Measurements from ENCODE around the gene MGME1.
A peak's percentile ranks its signal among the peaks of the same experiment; 100 is the strongest.

MGME1 gene, protein sequence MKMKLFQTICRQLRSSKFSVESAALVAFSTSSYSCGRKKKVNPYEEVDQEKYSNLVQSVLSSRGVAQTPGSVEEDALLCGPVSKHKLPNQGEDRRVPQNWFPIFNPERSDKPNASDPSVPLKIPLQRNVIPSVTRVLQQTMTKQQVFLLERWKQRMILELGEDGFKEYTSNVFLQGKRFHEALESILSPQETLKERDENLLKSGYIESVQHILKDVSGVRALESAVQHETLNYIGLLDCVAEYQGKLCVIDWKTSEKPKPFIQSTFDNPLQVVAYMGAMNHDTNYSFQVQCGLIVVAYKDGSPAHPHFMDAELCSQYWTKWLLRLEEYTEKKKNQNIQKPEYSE

DNA sequence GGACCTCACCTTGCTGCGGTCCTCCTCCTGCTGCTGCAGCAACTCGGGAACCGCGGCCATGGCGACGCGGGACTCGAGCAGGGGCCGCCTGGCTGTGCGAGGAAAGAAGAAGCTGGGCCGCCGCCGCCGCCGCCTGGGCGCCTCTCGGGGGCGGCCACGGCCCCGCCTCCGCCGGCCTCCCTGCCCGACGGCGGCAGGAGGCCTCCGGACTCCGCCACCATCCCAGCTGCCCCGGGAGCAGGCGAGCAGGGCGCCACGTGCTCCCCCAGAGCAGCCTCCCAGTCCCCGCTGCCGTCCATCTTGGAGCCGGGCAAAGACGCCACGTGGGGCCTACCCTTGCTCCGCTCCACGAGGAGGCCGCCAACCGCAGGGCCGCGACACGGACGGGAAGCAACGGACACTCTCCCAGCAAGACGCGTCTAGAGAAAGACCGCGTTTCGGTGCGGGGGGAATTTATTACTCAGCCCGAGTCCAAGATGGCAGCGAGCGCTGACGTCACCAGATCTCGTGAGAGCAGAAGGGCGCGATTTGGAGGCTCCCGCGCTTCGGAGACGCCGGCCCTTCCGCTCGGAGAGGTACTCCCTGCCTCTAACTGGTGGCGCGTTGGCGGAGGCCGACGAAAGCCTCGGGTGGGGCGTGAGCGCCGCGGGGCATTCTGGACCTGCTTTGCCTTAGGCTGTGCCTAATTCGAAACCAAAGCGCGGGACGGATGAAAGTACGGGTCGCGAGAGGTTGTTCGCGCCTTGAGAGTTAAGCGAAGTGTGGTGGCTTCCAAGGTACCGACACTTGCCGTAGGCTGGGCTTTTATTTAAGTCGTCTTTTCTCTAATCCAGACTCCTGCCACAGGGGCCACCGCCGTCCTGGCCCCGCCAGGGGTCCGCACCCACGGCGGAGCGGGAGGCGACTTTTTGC lies at the start of gene MGME1, which contains the start of gene SNX5:
Gene MGME1, plus strand, starts transcription at position 653 of the 912 bp plus-strand sequence. CDS start 842 bp downstream, outside the sequence.
Gene SNX5, minus strand, starts transcription at position 429 of the 912 bp plus-strand sequence. Its CDS starts 369 bp downstream, at position 60.
- peak; percentile 80 to 100 (median 99) for DNase-seq

DNA sequence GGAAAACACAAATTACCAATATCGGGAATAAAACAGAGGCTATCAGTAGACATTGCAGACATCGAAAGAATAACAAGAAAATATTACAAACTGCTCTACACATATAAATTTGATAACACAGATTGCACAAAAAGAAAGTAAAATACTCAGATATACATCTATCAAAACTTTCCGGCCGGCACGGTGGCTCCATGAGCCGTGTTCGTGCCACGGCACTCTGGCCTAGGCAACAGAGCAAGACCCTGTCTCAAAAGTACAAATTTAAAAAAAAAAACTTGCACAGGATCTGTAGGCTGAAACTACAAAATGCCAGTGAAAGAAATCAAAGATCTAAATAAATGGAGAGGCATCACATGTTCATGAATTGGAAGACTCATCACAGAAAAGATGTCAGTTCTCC lies 49.7 kb upstream of the MGME1 start:
- no peak for DNase-seq

DNA sequence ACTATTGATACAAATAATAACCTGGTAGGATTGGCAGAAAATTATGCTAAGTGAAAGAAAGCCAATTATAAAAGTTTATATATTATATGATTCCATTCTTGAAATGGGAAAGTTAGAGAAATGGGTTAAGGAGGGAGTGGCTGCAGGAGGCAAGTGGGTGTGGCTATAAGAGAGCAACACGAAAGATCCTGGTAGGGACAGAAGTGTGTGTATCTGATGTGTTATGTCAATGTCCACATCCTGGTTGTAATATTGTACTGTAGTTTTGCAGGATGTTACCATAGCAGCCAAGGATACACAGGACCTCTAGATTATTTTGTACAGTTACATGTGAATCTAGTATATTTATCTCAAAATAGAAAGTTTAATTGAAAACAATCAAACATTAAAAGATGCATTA lies 47.0 kb upstream of the MGME1 start:
- no peak for DNase-seq

DNA sequence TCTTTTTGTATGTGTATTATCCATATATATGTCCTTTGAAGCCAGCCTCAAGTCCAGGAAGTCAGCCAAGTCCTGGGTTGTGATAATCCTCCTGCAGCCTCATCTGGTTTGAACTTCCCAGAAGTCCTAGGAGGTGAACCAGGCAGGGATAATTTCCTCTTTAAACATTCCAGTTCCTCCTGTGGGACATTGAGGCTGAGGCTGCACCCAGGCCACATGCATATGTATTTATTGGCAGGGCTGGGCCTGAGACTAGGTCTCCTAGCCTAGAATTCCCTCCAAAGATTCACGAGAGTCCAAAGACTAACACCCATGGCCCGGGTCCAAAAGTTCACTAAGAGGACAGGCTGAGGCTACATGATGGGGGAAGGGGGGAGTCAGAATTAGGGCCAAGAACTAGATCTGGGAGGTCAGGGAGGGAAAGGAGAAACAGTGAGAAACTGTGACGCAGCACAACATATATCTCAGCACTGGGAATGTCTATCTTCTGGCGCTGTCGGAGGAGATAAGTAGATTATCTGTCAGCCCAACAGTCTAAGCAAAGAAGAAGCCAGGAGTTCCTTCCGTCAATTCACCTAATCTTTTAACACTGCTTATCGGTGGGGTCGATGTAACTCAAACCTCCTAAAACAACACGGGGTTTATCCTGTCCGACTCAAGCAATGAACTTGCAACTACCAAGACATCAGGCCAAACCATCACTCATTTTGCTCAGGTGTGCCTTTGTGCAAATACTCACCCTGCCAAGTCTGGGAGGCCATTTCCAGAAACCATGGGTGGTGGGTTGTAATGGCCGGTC lies 43.5 kb upstream of the MGME1 start:
- DNase-seq: no peak

DNA sequence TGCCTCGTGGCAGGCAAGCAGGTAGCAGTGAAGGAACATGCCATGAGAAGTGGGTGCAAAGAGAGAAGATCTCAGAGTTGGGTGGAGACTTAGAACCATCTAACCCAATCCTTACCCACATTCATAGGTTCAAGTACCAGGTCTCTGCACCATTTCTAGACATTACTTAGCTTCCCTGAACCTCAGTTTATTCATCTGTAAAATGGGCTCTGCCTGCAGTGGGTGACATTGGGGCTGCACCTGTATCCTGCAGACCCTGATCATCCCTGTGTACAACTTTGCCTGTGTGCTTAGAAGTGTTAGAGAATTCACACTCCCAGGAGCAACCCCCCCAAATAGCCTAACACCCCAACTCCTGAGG lies 42.9 kb upstream of the MGME1 start:
- no peak for DNase-seq

DNA sequence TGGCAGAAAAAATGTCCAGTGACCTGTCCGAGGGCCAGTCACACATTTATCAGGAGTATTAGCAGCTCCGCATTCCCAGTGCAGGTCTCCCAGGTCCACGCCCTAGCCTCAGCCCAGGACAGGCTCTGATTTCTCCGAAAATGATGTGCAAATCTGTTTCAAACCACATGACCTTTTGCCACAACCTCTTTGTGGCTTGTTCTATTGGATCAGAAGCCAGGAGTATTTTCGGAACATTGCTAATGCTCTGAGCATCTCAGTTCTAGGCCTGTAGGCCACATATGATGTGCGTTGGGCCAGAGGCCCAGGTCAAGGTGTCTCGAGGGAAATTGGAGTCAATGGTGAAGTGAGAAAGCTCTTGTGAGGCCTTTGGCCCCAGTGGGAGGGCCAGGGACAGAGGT lies 40.6 kb upstream of the MGME1 start:
- no peak for DNase-seq

DNA sequence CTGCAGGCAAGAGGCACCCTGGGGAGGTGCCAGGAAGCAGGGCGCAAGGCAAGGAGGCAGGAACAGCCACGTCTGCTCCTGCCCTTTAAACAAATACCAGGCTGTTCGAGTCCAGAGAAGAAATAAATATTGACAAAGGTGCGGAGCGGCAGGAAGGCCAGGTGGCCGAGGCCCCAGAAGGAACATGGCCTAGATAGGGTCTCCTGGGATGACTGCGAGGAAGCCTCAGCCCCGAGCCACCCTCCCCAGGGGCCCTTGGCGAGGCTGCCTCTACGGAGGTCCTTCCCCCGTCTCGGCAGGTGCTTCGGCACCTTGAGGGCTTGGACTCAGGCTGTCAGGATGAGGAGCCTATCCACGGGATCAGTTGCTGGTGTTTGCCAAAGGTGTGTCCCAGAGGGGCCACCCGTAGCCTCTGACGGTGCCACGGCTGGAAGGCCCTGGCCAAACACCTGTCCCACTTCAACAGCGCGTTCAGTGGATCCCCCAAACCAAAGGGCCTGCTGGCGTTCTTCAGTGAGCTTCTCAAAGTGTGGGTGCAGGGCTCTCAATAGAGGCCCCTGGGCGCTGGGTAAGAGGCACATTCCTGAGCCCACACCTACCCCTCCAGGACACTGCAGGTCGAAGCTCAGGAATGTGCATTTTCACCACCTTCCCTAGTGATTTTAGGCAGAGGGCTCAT lies 40.0 kb upstream of the MGME1 start:
- DNase-seq: no peak

DNA sequence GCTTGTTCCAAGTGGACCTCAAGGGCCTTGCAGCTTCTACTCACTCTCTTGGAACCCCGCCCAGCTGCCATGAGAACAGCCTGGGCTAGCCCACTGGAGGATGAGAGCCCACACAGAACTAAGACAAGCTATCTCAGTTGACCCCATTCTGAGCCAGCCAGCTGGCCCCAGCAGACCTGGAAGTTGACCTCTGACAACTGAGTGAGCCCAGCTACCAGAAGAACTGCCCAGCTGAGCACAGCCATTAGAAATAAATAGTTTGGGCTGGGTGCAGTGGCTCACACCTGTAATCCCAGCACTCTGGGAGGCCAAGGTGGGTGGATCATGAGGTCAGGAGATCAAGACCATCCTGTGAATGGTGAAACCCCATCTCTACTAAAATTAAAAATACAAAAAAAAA lies 37.3 kb upstream of the MGME1 start:
- DNase-seq: no peak

DNA sequence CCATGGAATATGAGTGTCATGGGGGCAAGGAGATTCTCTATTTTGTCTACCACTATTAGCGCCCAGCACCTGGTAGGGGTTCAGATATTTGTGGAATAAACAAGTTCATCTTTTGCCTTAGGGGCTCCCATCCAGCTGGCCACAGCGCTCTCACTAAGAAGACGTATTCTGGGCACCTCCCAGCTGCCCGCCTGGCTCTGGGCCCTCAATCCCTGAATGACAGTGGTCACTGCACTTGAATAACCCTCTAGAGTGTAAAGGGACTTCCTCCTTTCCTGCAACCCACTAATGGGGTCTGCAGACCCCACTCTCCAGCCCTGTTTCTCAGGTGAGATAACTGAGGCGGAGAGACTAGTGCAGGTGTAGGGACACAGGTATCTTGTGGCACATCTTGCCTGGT lies 36.4 kb upstream of the MGME1 start:
- DNase-seq: peak in 1 of 58 donors; percentile 5

DNA sequence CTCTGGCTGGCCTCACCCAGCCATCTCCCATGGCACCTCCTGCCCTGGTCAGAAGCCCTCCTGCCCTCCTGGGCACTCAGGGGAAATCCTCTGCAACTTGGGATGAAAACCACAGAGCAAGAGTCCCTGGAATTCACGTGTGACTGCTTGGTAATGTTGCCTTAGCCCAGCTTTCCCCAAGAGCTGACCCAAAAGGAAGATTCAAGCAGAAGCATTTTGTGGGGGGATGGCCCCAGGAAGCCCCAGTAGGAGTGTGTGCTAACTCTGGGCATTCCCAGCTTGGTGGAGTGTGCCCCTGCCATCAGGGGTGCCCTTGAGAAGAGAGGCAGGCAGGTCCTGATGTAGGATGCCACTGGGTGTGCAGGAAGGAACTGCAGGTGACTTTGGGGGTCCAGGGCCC lies 35.7 kb upstream of the MGME1 start:
- no peak for DNase-seq

DNA sequence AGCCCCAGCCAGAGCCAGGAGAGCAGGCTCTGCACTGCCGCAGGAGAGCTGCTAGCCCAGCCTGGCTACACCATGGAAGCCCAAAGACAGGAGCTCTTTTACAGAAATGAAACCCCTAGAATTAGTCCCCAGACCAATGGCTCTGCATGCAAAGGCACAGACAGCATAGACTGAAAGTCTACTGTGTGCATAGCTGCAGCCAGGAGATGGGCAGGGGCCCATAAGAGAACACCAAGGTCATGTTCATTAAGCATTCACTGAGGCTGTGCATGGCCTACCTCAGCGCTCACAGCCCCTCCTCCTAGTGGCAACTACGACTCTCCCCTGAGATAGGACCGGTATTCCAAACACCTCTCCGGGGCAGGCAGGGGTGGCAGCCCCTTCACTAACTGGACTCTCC lies 35.1 kb upstream of the MGME1 start:
- DNase-seq: no peak

DNA sequence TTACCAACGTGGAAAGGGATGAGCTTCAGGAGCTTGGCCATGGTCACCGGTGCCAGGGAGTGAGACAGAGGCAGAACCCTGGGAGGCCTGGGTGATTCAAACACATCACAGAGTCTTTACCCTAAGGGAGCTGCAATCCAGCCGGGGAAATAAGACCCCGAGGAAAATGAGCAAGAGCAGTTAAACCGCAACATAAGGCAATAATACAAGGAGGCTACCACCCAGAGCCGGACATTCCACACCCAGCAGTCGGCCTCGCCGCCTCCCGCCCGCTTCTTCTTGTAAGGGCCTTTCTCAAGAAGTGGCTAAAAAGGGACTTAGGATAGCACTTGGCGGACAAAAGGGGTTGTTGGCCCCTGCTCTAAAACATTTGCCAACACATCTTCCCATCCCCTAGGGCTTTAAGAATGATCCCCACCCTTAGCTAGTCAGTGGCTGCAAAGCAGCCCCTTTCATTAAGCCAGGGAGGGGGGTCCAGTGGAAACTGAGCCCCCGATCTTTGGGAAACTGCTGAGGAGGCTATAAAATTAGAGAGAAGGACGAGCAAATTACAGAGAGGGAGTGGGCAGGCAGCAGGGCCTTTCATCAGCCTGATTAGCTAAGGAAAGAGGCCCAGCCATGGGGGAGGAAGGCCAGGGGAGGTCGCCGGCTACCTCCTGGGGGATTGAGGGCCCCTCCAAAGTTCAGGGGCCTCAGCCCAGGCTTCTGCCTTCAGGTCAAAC lies 34.5 kb upstream of the MGME1 start:
- no peak for DNase-seq

DNA sequence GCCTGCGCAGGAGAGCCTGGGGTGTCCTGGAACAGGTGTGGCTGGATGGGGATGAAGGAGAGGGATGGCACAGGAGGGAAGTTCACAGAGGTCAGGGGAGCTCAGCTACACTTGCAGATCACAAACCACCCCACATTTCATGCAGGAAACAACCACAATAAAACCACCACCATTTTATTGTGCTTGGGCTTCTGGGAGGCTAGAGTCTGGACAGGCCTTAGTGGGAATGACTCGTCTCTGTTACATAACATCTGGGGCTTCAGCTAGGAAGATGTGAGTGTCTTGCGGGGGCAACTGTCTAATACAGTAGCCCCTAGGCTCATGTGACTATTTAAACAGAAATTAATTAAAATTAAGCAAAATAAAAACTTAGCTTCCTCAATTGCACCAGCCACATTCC lies 33.6 kb upstream of the MGME1 start:
- no peak for DNase-seq

DNA sequence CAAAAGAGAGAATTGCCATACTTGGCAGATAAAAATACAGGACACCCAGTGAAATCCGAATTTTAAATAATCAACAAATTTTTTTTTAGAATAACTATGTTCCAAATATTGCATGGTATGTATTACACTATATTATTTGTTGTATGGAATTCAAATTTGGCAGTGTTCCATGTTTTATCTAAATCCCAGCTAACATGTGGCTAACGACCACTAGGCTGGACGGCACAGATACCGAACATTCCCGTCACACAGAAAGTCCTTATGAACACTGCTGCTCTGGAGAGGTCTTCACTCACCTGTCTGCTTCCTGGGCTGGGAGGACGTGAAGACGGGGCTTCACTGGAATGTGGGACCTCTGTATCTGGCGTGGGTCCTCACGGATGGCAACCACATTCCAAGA lies 33.1 kb upstream of the MGME1 start:
- DNase-seq: no peak

DNA sequence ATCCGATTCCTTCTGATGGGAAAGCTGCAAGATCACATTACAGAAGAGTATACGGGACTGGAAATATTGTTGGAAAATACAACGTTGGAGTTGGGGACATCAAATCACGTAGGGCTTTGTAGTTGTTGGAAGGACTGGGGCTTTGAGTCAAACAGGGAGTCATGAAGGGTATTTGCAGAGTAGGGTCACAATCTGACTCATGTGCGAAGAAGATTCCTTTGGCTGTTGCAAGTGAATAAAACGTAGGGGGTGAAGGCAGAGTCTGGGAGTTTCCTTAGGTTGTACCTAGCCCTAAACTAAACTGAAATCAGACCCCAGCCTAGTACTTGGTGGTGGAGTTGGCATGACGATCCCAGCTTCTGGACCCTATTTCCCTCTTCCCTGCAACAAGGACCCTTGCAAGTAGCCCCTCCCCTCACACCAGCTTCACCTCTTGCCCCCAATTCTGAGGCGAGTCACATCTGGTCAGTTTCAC lies 32.5 kb upstream of the MGME1 start:
- no peak for DNase-seq

DNA sequence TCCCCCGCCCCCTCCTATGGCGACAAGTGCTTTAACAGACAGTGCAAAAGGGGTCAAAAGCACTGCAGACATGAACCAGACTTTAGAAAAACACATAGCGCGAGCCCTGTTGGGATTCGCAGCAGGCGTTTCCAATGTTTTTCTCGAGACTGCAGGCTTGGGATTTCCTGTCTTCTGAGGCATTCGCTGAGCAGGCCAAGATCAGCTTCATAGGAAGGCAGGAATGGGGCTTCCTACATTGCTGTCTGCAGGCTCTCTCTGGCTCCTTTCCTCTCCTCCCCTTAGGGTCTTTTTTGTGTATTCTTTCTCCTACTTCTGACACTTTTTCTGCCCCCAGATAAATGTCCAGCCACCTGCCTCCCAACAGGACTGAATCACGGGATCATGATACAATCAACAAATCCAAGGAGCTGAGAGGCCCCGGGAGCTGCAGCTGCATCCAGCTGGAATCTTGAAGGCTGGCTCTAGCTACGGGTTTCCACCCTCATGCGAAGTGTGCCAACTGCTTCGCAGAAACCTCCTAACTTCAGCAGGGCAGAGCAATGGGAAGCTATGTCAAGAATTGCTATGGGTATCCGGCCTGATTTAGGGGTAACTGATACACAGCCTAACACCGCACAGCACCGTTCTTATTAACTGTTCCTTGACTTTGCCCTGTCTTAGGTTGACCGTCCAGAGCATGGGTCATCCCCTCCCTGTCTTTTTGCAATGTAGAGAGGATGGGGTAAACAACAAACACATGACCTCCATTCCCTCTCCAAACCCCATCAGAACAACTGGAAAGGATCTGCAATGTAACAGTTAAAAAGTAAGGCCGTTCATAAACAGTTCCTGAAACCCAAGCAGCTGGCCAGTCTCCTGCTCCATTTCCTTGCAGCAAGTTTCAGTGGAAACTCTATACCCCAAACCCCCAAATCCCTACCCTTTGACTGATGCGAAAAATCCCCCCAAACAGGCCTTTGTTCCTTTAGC lies 31.8 kb upstream of the MGME1 start:
- DNase-seq: peak in 2 of 58 donors; percentile 2 to 17

DNA sequence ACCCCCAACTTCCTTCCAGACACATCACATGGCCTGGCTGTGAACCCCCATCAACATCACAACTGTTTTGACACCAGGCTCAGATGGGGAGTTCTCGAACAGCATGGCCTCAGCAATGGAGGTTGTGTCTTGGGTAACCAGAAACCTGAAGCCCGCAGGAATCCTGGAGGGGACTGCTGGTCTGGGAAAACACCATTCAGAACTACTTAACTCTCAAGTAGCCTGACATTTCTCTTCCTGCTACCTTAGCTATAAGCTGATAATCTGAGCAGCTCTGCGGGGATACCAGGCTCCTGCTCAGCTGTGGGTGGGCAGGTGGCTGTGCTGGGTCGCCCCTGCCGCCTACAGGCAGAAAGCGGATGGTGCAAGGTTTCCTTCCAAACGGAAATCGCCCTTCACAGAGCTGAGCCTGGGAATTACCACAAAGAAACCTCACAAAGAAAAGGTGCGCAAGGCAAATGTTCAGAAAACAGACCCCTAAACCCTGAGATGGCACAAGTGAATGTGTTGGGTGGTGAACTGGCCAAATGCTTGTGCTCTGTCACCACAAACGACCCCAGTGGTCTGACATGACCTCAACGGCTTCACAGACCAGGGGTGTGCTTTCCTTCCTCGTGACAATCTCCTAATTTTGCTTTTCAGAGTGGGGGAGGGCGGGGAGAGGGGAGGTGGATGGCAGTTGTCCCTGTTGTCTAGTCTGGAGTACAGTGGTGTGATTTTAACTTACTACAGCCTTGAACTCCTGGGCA lies 29.8 kb upstream of the MGME1 start:
- DNase-seq: peak in 46 of 58 donors; percentile 10 to 76 (median 38)

DNA sequence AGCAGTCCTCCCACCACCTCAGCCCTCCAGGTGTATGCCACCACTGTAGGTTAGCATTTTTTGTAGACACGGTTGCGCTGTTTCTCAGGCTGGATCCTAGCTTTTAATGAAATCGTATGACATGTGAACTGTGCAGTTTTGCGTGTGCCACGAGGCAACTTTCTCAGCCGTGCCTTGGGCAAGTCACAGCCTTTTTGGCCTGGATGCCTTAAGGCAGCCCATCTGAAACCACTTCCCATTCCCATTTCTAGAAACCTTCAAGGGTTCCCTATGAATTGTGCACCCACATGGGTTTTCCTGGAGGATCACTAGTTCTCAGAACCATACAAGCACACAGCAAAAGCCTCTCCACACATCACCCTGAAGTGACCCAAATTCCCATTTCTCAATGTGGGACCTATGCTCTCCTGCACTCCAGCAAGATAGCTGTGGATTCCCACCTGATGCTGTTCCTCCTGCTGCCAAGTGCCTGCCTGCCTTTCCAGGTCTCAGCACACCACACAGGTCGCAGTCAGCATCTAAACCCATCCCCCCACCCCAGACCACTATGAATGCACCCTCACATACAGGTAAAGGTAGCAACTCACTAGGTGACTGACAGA lies 29.1 kb upstream of the MGME1 start:
- DNase-seq: no peak
